Measurements from ENCODE around the gene RAB36.

GRCh38 chr22:23108249-23109078 is 36.8 kb upstream of the RAB36 start:
- no peak for TF ChIP-seq CTCF (IDR thresholded peaks at IDR 0.05)
- TF ChIP-seq POLR2A (IDR thresholded peaks at IDR 0.05) = no peak

Data from lower leg skin (tissue), 3 donors.